Ascending aorta (tissue), 2 donors: ENCODE data around the gene GTPBP6. TPM values are rescaled to one million over a fixed set of nuclear protein-coding genes. Genes with fewer than 3 reads are reported as not detected.

Experiments used
- DNase-seq, 2 donors: peaks; one replicate each; pipeline ENCODE4 v3.0.0-alpha.2; 2019; ENCODE audit warnings: low spot score in 2 of 2
- H3K27ac ChIP-seq, 2 donors: fragments of 200-600 bp; sonication (generic); one replicate each; pipeline ENCODE4 v1.5.1; 2016 to 2017; ENCODE audit warnings: mild to moderate bottlenecking in 1 of 2
- H3K27me3 ChIP-seq: fragments of 200-600 bp; sonication (generic); one replicate; pipeline ENCODE4 v1.5.1; 2017
- H3K36me3 ChIP-seq, 2 donors: fragments of 200-600 bp; sonication (generic); one replicate each; pipeline ENCODE4 v1.5.1; 2016
- H3K4me1 ChIP-seq, 2 donors: fragments of 200-600 bp; sonication (generic); one replicate each; pipeline ENCODE4 v1.5.1; 2016 to 2017; ENCODE audit warnings: mild to moderate bottlenecking in 1 of 2
- H3K4me3 ChIP-seq, 2 donors: fragments of 200-600 bp; sonication (generic); one replicate each; pipeline ENCODE4 v1.5.1; 2016 to 2017; ENCODE audit warnings: mild to moderate bottlenecking in 1 of 2
- H3K9me3 ChIP-seq, 2 donors: fragments of 200-600 bp; sonication (generic); one replicate each; pipeline ENCODE4 v1.5.1; 2016
- intact Hi-C: fragments of 100-400 bp; cut with DNase I; formaldehyde crosslinking; loops from one replicate; pipeline ENCODE4 v1.15.1; 2023
- total RNA-seq: library from RNA; depleted of rRNA; stranded (reverse); fragments of >200 nt; gene quantifications from one replicate; pipeline ENCODE4 v1.1.0, GENCODE V29; 2016
- TF ChIP-seq, protein P1 (sequence below), 3 experiments: fragments of 200-600 bp in 2 of 3; fragments of 450-650 bp in 1 of 3; sonication (generic) in 2 of 3; IDR thresholded peaks; one replicate each; pipeline ENCODE4 v1.5.1; 2016 to 2019; ENCODE audit warnings: antibody characterized with exemption in 3 of 3, mild to moderate bottlenecking in 1 of 3, moderate library complexity in 1 of 3

The GTPBP6 gene
- total RNA-seq, 1 donor from 2014 or later: 56.2 TPM

GRCh38 chrX:347351-348117, 28.9 kb upstream of the GTPBP6 start:
- H3K27me3 ChIP-seq: no peaks in the 10 kb centered on the region

GRCh38 chrX:346034-346813, 27.6 kb upstream of the GTPBP6 start:
- Histone ChIP-seq H3K36me3 (peaks cover 2 to 3% of the 10 kb centered on the region in 2 donors), H3K27ac (no peak overlapping the region), H3K4me1 (no peaks in the 10 kb centered on the region), H3K4me3 (no peak overlapping the region), H3K27me3 (no peaks in the 10 kb centered on the region), H3K9me3 (no peaks in the 10 kb centered on the region)
- TF ChIP-seq, protein P1, sequence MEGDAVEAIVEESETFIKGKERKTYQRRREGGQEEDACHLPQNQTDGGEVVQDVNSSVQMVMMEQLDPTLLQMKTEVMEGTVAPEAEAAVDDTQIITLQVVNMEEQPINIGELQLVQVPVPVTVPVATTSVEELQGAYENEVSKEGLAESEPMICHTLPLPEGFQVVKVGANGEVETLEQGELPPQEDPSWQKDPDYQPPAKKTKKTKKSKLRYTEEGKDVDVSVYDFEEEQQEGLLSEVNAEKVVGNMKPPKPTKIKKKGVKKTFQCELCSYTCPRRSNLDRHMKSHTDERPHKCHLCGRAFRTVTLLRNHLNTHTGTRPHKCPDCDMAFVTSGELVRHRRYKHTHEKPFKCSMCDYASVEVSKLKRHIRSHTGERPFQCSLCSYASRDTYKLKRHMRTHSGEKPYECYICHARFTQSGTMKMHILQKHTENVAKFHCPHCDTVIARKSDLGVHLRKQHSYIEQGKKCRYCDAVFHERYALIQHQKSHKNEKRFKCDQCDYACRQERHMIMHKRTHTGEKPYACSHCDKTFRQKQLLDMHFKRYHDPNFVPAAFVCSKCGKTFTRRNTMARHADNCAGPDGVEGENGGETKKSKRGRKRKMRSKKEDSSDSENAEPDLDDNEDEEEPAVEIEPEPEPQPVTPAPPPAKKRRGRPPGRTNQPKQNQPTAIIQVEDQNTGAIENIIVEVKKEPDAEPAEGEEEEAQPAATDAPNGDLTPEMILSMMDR (IDR thresholded peaks at IDR 0.05): no peak
- no peak for DNase-seq
- intact Hi-C loops: no loop called here

More at GRCh38 chrX:347351-348117, 28.9 kb upstream of the GTPBP6 start:
- DNase-seq: no peak
- Histone ChIP-seq H3K27ac (no peak overlapping the region), H3K4me1 (no peaks in the 10 kb centered on the region), H3K4me3 (no peak overlapping the region), H3K36me3 (peaks cover 2 to 3% of the 10 kb centered on the region in 2 donors), H3K9me3 (no peaks in the 10 kb centered on the region)
- intact Hi-C loops: no loop called here
- TF ChIP-seq, protein P1 (IDR thresholded peaks at IDR 0.05): no peak

GRCh38 chrX:345020-345925, 26.7 kb upstream of the GTPBP6 start:
- no peaks in the 10 kb centered on the region for H3K9me3 ChIP-seq

DNA sequence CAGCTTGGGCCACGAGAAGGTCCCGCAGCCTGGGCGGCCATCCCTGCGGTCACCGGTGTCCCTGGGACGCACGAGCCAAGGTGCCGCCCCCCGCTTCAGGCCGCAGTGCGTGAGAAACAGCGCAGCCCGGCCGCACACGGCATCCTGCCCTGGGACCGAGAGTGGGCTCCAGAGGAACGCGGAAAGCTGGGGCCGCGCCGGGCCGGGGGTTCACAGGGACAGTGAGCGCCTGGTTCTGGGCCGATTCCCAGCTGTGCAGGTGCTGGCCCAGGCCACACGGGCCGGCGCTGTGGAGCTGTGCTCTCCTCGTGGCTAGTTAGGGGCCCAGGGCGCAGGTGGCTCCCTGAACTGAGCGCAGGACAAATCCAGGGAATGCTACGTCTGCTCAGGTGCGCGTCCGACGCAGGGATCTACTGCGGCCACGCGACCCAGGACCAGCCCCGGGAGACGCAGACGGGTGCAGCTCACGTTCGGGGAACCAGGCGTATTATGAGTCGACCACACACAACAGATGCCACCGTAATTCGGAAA, 25.8 kb upstream of the GTPBP6 start:
- H3K4me3 ChIP-seq: no peak overlapping the region
- no peaks in the 10 kb centered on the region for H3K27me3 ChIP-seq
- H3K36me3 ChIP-seq: peaks cover 2 to 3% of the 10 kb centered on the region in 2 donors
- TF ChIP-seq, protein P1 (IDR thresholded peaks at IDR 0.05): no peak
- DNase-seq: peak in 1 of 2 donors; percentile 52
- no peak overlapping the region for H3K27ac ChIP-seq
- intact Hi-C loops: no loop called here
- no peaks in the 10 kb centered on the region for H3K4me1 ChIP-seq
- no peaks in the 10 kb centered on the region for H3K9me3 ChIP-seq

More at GRCh38 chrX:345020-345925, 26.7 kb upstream of the GTPBP6 start:
- TF ChIP-seq, protein P1 (IDR thresholded peaks at IDR 0.05): no peak
- Histone ChIP-seq H3K4me1 (no peaks in the 10 kb centered on the region), H3K4me3 (no peak overlapping the region), H3K36me3 (peaks cover 2 to 3% of the 10 kb centered on the region in 2 donors), H3K27me3 (no peaks in the 10 kb centered on the region), H3K27ac (no peak overlapping the region)
- intact Hi-C loops: no loop called here
- DNase-seq: peak in 1 of 2 donors; percentile 47

GRCh38 chrX:341541-342101, 23.0 kb upstream of the GTPBP6 start:
- Histone ChIP-seq H3K27me3 (no peaks in the 10 kb centered on the region), H3K9me3 (no peaks in the 10 kb centered on the region), H3K4me1 (no peaks in the 10 kb centered on the region), H3K36me3 (peaks cover 2 to 23% of the 10 kb centered on the region in 2 donors), H3K4me3 (no peak overlapping the region), H3K27ac (no peak overlapping the region)
- DNase-seq: peak in 1 of 2 donors; percentile 44
- intact Hi-C loops: no loop called here
- TF ChIP-seq, protein P1 (IDR thresholded peaks at IDR 0.05): no peak
